PC-9 (cell line): Measurements from ENCODE around the gene RRP1. TPM values are rescaled to one million over a fixed set of nuclear protein-coding genes. Genes with fewer than 3 reads are reported as not detected.

ENCODE experiments used
- BruUV-seq: library from RNA; stranded (reverse); fragments of 400-500 nt; replicated peaks from 2 replicates; lab custom pipeline; 2021; lab: Mats Ljungman, UMichigan
- CTCF ChIA-PET: fragments of 300-600 bp; sonication (Branson Sonifier 250); formaldehyde crosslinking; loops from one replicate; lab custom pipeline; 2022; ENCODE audit warnings: antibody characterized with exemption; lab: Charles Lee
- POLR2A ChIA-PET: fragments of 300-600 bp; sonication (Branson Sonifier 250); formaldehyde crosslinking; loops from one replicate; lab custom pipeline; 2022; ENCODE audit warnings: antibody characterized with exemption; ENCODE audit not compliant: unreplicated experiment; lab: Charles Lee
- DNase-seq, 2 experiments: peaks; one replicate each; pipeline versions ENCODE4 v3.0.0 to v3.0.0-alpha.2; 2015 to 2022; ENCODE audit warnings: mixed read lengths in 1 of 2
- H2AFZ ChIP-seq: fragments of 200-600 bp; sonication (generic); 2 replicates; pipeline ENCODE4 v1.8.1; 2017; ENCODE audit warnings: antibody characterized with exemption
- H3F3A ChIP-seq: fragments of 200-600 bp; sonication (generic); 2 replicates; pipeline ENCODE4 v1.8.1; 2017; ENCODE audit warnings: antibody characterized with exemption, mild to moderate bottlenecking, low read depth; ENCODE audit not compliant: insufficient read depth
- H3K27ac ChIP-seq: fragments of 200-600 bp; sonication (generic); 2 replicates; pipeline ENCODE4 v1.6.1; 2016; ENCODE audit warnings: mixed run types
- H3K27me3 ChIP-seq: fragments of 200-600 bp; sonication (generic); 2 replicates; pipeline ENCODE4 v1.6.1; 2016; ENCODE audit warnings: low read depth, mixed run types; ENCODE audit not compliant: insufficient read depth
- H3K36me3 ChIP-seq: fragments of 200-600 bp; sonication (generic); 2 replicates; pipeline ENCODE4 v1.6.1; 2016; ENCODE audit warnings: low read depth, mixed run types
- H3K4me1 ChIP-seq: fragments of 200-600 bp; sonication (generic); replicated peaks from 2 replicates; pipeline ENCODE4 v1.6.1; 2016; ENCODE audit warnings: mixed run types; ENCODE audit not compliant: insufficient read depth
- H3K4me2 ChIP-seq: fragments of 200-600 bp; sonication (generic); 2 replicates; pipeline ENCODE4 v1.6.1; 2017; ENCODE audit warnings: mixed run types
- H3K4me3 ChIP-seq: fragments of 200-600 bp; sonication (generic); 2 replicates; pipeline ENCODE4 v1.6.1; 2016; ENCODE audit warnings: mixed run types
- H3K79me2 ChIP-seq: fragments of 200-600 bp; sonication (generic); 2 replicates; pipeline ENCODE4 v1.6.1; 2017; ENCODE audit warnings: low read depth, mixed run types
- H3K9me2 ChIP-seq: fragments of 200-600 bp; sonication (generic); 2 replicates; pipeline ENCODE4 v1.8.1; 2017; ENCODE audit warnings: mild to moderate bottlenecking; ENCODE audit not compliant: insufficient read depth
- H3K9me3 ChIP-seq: fragments of 200-600 bp; sonication (generic); 2 replicates; pipeline ENCODE4 v1.8.1; 2016; ENCODE audit warnings: low read depth; ENCODE audit not compliant: insufficient read depth
- H4K20me1 ChIP-seq: fragments of 200-600 bp; sonication (generic); 2 replicates; pipeline ENCODE4 v1.8.1; 2017; ENCODE audit not compliant: insufficient read depth
- CTCF ChIP-seq: fragments of 200-600 bp; sonication (generic); conservative IDR thresholded peaks from 2 replicates; pipeline ENCODE4 v1.6.1; 2017; ENCODE audit warnings: mixed run types, antibody characterized with exemption, mild to moderate bottlenecking, moderate library complexity
- EZH2 ChIP-seq: fragments of 200-600 bp; sonication (generic); IDR thresholded peaks from 2 replicates; pipeline ENCODE4 v1.8.0; 2017; ENCODE audit warnings: antibody characterized with exemption, low read depth
- intact Hi-C: fragments of 100-400 bp; cut with micrococcal nuclease; formaldehyde crosslinking; loops from one replicate; pipeline ENCODE4 v1.10.0; 2022; ENCODE audit not compliant: unreplicated experiment
- total RNA-seq: library from RNA; stranded (reverse); gene quantifications from 2 replicates; pipeline ENCODE4 v1.2.3, GENCODE V29; 2021

RRP1 gene
- total RNA-seq, 1 experiment from 2014 or later = 24.9 TPM

- Histone ChIP-seq H3F3A (peaks cover 10% of the 10 kb centered on the region; the same call in 1 of the 2 replicates), H3K4me3 (no peak overlapping the region), H3K36me3 (no peaks in the 10 kb centered on the region), H3K4me1 (peaks cover 7% of the 10 kb centered on the region), H4K20me1 (no peaks in the 10 kb centered on the region; the same call in 1 of the 2 replicates), H2AFZ (no peak overlapping the region), H3K79me2 (no peaks in the 10 kb centered on the region), H3K27me3 (no peaks in the 10 kb centered on the region), H3K27ac (no peak overlapping the region), H3K9me3 (no peaks in the 10 kb centered on the region), H3K9me2 (no peaks in the 10 kb centered on the region), H3K4me2 (no peak overlapping the region)
- ChIA-PET POLR2A (no interaction called here), CTCF (no interaction called here)
- intact Hi-C loops = loop anchor here (10.0 kb wide), 1 partner anchor 668 kb away; no protein-coding TSS in a partner anchor
- no peak for DNase-seq
- TF ChIP-seq EZH2 (no peak), CTCF (no peak)
- BruUV-seq = no TSS peak
These were observed 27.3 kb downstream of the RRP1 start for GRCh38 chr21:43816611-43817071.

DNA sequence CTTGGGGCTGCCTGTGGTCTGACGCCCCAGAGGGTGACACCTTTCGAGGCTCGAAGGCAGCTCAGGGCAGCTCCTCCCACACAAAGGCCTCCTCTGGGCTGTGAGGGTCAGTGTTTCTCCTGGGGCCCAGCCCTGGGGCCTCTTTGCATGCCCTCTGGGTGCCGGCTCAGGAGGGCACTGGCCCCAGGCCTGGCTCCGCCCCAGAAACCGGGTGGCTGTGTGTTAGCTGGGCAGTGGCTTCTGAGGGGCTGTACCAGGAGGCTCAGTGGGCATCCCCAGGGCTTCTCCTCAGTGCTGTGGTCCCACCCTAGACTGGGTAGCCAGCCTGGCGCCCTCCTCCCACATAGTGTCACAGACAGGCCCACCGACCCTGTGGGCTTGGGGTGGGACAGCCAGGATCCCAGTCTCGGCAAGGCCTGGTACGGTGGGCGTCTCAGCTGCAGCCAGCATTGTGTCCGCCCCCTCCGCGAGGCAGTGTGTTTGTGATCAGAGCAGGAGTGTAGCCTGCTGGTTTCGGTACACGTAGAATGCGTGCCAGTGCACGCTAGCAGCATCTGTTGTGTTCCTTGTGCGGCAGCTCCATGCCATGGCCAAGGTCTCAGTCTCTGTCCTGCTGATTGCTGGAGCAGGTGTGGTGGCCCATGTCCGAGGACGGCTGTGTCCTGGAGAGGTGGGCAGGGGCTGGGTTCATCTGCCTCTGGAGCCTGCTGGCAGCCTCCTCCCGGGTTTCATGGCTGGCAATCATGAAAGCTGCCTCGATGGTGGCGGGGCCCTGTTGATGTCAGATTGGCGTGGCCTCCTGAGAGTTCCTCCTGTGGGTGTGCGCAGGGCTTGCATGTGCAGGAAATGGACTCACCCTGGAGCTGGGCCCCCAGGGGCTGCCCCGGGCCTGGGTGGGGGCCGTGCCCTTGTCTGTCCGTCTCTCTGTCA lies 28.0 kb downstream of the RRP1 start:
- ChIA-PET CTCF (no interaction called here), POLR2A (no interaction called here)
- Histone ChIP-seq H3K36me3 (no peaks in the 10 kb centered on the region), H2AFZ (no peak overlapping the region), H3K9me2 (no peaks in the 10 kb centered on the region), H3K4me3 (no peak overlapping the region), H3K27ac (no peak overlapping the region), H3K79me2 (no peaks in the 10 kb centered on the region), H3K27me3 (no peaks in the 10 kb centered on the region), H4K20me1 (no peaks in the 10 kb centered on the region), H3K9me3 (no peaks in the 10 kb centered on the region), H3F3A (peaks cover 10% of the 10 kb centered on the region; the same call in 1 of the 2 replicates), H3K4me1 (peaks cover 7% of the 10 kb centered on the region), H3K4me2 (no peak overlapping the region)
- DNase-seq = no peak
- BruUV-seq = no TSS peak
- intact Hi-C loops = loop anchor here (10.0 kb wide), 1 partner anchor 667 kb away; no protein-coding TSS in a partner anchor
- TF ChIP-seq CTCF (no peak), EZH2 (no peak)

DNA sequence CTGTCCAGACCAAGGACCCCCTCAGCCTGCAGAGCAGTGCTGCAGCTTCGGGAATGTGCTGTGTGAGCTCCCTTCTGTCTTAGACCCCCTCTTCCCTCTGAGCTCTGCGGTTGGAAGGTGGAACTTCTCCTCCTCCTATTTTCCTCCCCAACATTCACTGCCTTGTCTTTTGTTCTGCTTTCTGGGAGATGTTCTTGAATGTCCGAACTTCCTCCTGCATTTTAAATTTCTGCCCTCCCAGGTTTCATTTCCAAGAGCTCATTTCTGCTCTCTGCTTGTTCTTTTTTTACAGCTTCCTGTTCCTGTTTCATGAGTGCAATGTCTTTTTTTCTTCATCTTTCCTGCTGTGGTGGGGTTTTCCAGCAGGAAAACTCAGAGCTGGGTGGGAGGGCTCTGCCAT lies 29.3 kb downstream of the RRP1 start:
- Histone ChIP-seq H3K4me3 (no peak overlapping the region), H3K79me2 (no peaks in the 10 kb centered on the region), H4K20me1 (no peaks in the 10 kb centered on the region), H3K27me3 (no peaks in the 10 kb centered on the region), H2AFZ (no peak overlapping the region), H3K27ac (no peak overlapping the region), H3K9me3 (no peaks in the 10 kb centered on the region), H3K9me2 (no peaks in the 10 kb centered on the region), H3F3A (peaks cover 10% of the 10 kb centered on the region; the same call in 1 of the 2 replicates), H3K36me3 (no peaks in the 10 kb centered on the region), H3K4me2 (no peak overlapping the region), H3K4me1 (peaks cover 7% of the 10 kb centered on the region)
- intact Hi-C loops = loop anchor here (10.0 kb wide), 1 partner anchor 666 kb away; no protein-coding TSS in a partner anchor
- TF ChIP-seq CTCF = no peak
- TF ChIP-seq EZH2 = no peak
- BruUV-seq = no TSS peak
- CTCF ChIA-PET = interaction anchor here (0.6 kb wide), 1 partner anchor 143 kb away, joined by 3 read pairs; no protein-coding TSS in a partner anchor
- POLR2A ChIA-PET = no interaction called here
- no peak for DNase-seq
